Measurements from ENCODE around the gene ZNF500. TPM values are rescaled to one million over a fixed set of nuclear protein-coding genes. Genes with fewer than 3 reads are reported as not detected.

The ZNF500 gene
- total RNA-seq, 1 donor from 2014 or later: 6.8 TPM

DNA sequence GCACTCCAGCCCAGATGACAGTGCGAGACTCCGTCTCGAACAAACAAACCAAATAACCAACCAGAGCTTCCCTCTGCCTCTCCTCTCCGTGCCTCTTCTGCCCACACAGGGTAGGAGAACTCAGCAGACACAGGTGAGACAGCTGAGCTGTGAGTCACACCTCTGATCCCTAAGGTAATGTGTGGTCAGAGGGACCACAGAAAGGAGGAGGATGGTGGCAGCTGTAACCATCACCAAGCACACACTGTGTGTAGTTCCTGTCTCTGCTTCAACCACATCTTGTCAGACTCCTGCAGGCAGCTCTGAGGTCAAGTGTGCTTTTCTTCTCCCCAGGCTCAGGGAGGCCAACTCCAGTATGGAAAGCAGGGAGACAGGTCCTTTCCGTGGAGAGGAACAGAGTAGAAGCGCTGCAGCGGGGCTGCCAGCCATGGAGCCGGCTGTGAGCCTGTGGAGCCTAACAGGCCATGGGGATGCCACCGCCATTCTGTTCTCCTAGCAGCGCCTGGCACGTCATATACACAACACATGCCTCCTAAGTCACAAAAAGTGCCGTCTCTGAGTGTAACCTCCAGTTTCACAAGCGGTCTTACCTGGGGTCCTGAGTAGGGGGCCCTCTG is 66.5 kb downstream of the ZNF500 start:
- Histone ChIP-seq H3K4me1 (ENCODE audit: control insufficient read depth in 3 of 3, insufficient read depth in 3 of 3, low read length in 3 of 3) (peaks cover 4 to 8% (median 5%) of the 10 kb centered on the region in 3 donors), H3K9ac (ENCODE audit: low read depth in 1 of 3, low read length in 3 of 3) (no peak overlapping the region), H3K36me3 (ENCODE audit: control insufficient read depth in 3 of 3, insufficient read depth in 3 of 3, low read length in 3 of 3) (peaks cover 57 to 70% (median 67%) of the 10 kb centered on the region in 3 donors), H3K27ac (ENCODE audit: low read depth, low read length) (no peak overlapping the region), H3K27me3 (ENCODE audit: control insufficient read depth in 3 of 3, insufficient read depth in 3 of 3, low read length in 3 of 3) (no peaks in the 10 kb centered on the region), H3K4me3 (ENCODE audit: low read length in 3 of 3) (no peak overlapping the region), H3K9me3 (ENCODE audit: control insufficient read depth in 3 of 3, low read length in 3 of 3) (no peaks in the 10 kb centered on the region)

DNA sequence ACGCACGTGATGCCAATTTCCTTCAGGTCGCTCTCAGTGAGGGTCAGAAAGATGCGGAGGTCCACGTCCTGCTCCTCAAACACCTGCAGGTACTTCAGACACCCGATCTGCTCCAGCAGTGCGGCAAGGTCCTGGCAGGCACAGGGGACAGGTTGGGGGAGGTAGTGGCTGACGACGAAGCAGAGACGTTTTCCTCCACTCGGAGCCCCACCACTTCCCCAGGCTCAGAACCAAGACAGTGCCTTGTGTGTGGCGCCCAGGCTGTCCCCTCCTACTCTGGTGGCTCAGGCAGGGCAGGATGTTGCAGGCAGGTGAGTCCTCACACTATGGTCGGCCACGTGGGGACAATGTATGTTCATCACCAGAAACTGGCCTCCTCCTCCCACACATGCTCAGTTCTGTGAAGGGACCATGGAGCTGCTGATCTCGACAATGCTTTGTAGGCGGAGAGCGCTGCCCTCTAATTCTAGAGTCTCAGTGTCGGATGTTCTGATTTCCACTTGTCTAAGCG is 67.9 kb downstream of the ZNF500 start:
- Histone ChIP-seq H3K9me3 (ENCODE audit: control insufficient read depth in 3 of 3, low read length in 3 of 3) (no peaks in the 10 kb centered on the region), H3K27me3 (ENCODE audit: control insufficient read depth in 3 of 3, insufficient read depth in 3 of 3, low read length in 3 of 3) (no peaks in the 10 kb centered on the region), H3K4me1 (ENCODE audit: control insufficient read depth in 3 of 3, insufficient read depth in 3 of 3, low read length in 3 of 3) (peaks cover 5 to 16% (median 9%) of the 10 kb centered on the region in 3 donors), H3K27ac (ENCODE audit: low read depth, low read length) (no peak overlapping the region), H3K9ac (ENCODE audit: low read depth in 1 of 3, low read length in 3 of 3) (no peak overlapping the region), H3K4me3 (ENCODE audit: low read length in 3 of 3) (no peak overlapping the region), H3K36me3 (ENCODE audit: control insufficient read depth in 3 of 3, insufficient read depth in 3 of 3, low read length in 3 of 3) (peaks cover 56 to 66% (median 65%) of the 10 kb centered on the region in 3 donors)

DNA sequence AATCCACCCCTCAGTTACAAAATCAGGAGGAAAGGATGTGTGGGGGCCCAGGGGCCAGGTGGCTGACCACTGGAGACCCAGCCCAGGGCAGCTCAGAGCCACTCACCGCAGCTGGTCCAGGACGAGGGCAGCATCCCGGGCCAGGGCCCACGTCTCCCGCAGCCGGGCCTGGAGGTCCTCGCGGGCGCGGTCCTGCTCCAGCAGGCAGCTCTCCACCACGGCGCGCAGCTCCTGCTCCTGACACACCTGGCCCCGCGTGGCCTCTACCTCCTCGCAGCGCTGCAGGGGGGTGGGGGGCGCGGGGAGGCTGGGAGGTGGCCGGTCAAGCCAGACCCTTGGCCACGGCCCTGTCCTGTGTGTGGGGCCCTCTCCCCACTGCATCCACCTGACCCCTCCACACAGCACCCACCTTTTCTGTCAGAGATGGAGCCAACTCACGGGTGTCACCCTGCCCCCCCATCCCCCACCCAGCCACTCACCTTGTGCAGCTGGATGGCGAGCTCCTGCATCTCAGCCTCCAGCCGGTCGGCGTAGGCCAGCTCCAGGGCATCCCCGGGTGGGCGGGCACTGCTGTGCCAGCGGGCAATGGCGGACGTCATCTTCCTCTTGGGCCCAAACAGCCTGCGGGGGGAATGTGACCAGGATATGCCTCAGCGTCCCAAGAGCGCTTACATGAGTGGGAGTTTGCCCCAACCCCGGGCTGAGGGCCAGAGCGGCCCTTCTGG is 68.5 kb downstream of the ZNF500 start:
- peaks cover 5 to 16% (median 9%) of the 10 kb centered on the region in 3 donors for H3K4me1 ChIP-seq (ENCODE audit: control insufficient read depth in 3 of 3, insufficient read depth in 3 of 3, low read length in 3 of 3)
- no peaks in the 10 kb centered on the region for H3K27me3 ChIP-seq (ENCODE audit: control insufficient read depth in 3 of 3, insufficient read depth in 3 of 3, low read length in 3 of 3)
- H3K4me3 ChIP-seq (ENCODE audit: low read length in 3 of 3): no peak overlapping the region
- H3K9ac ChIP-seq (ENCODE audit: low read depth in 1 of 3, low read length in 3 of 3): no peak overlapping the region
- H3K27ac ChIP-seq (ENCODE audit: low read depth, low read length): no peak overlapping the region
- no peaks in the 10 kb centered on the region for H3K9me3 ChIP-seq (ENCODE audit: control insufficient read depth in 3 of 3, low read length in 3 of 3)
- peaks cover 52 to 63% (median 62%) of the 10 kb centered on the region in 3 donors for H3K36me3 ChIP-seq (ENCODE audit: control insufficient read depth in 3 of 3, insufficient read depth in 3 of 3, low read length in 3 of 3)

Small RNA genes lying within 50 kb of the gene (small RNA-seq; reads per million reads assigned to genes)
- gene RF00017: not detected

Other genes starting within 250 kb of the ZNF500 start
- gene CDIP1, start 228.4 kb downstream of the ZNF500 start, total RNA-seq: 7.8 TPM
- 0.52 TPM for gene C16orf96, start 210.8 kb downstream of the ZNF500 start, total RNA-seq
- 1.0 TPM for gene UBALD1, start 152.3 kb downstream of the ZNF500 start, total RNA-seq
- 16.2 TPM for gene MGRN1, start 142.3 kb downstream of the ZNF500 start, total RNA-seq
- 28.2 TPM for gene NUDT16L1, start 73.6 kb downstream of the ZNF500 start, total RNA-seq
- 15.1 TPM for gene ANKS3, start 32.9 kb downstream of the ZNF500 start, total RNA-seq
- gene DNAAF8, start 32.6 kb downstream of the ZNF500 start, total RNA-seq: 0.52 TPM
- not detected for gene SEPTIN12, start 21.2 kb upstream of the ZNF500 start, total RNA-seq
- not detected for gene SMIM22, start 28.2 kb upstream of the ZNF500 start, total RNA-seq
- 13.0 TPM for gene ROGDI, start 35.5 kb upstream of the ZNF500 start, total RNA-seq
- 25.1 TPM for gene GLYR1, start 80.1 kb upstream of the ZNF500 start, total RNA-seq
- 11.0 TPM for gene UBN1, start 80.3 kb upstream of the ZNF500 start, total RNA-seq
- gene PPL, start 170.0 kb upstream of the ZNF500 start, total RNA-seq: 1.6 TPM
- 1.0 TPM for gene SEC14L5, start 191.2 kb upstream of the ZNF500 start, total RNA-seq

Measured in skeletal muscle tissue (tissue), 5 donors.